HEK293T (cell line): Measurements from ENCODE around the gene GDF3.

Experiments
- CTCF ChIA-PET: fragments of 350-600 bp; formaldehyde crosslinking; extraction: SDS; loops from one replicate; lab custom pipeline; 2021; ENCODE audit warnings: antibody characterized with exemption, inconsistent platforms; lab: Yijun Ruan, JAX
- POLR2A ChIA-PET: fragments of 350-600 bp; formaldehyde crosslinking; extraction: SDS; loops from one replicate; lab custom pipeline; 2020; ENCODE audit warnings: antibody characterized with exemption, inconsistent platforms; lab: Yijun Ruan, JAX
- DNase-seq: peaks from one replicate; pipeline ENCODE4 v3.0.0; 2012; ENCODE audit warnings: mixed read lengths; ENCODE audit errors: extremely low spot score
- ARNT ChIP-seq: fragments of 450-650 bp; IDR thresholded peaks from 2 replicates; pipeline ENCODE4 v1.6.1; 2017; ENCODE audit warnings: mild to moderate bottlenecking
- BHLHE40 ChIP-seq: fragments of 450-650 bp; IDR thresholded peaks from 2 replicates; pipeline ENCODE4 v1.6.1; 2016; ENCODE audit warnings: mild to moderate bottlenecking, moderate library complexity, borderline replicate concordance
- CTBP1 ChIP-seq: fragments of 450-650 bp; IDR thresholded peaks from 2 replicates; pipeline ENCODE4 v1.6.1; 2016; ENCODE audit warnings: borderline replicate concordance
- ELF4 ChIP-seq: fragments of 450-650 bp; IDR thresholded peaks from 2 replicates; pipeline ENCODE4 v1.6.1; 2017; ENCODE audit warnings: antibody characterized with exemption
- FOXA1 ChIP-seq: fragments of 450-650 bp; IDR thresholded peaks from 2 replicates; pipeline ENCODE4 v1.6.1; 2016; ENCODE audit warnings: mild to moderate bottlenecking
- FOXK2 ChIP-seq: fragments of 450-650 bp; IDR thresholded peaks from 2 replicates; pipeline ENCODE4 v1.6.1; 2016; ENCODE audit warnings: mild to moderate bottlenecking
- FOXM1 ChIP-seq: fragments of 450-650 bp; IDR thresholded peaks from 2 replicates; pipeline ENCODE4 v1.6.1; 2017; ENCODE audit warnings: mild to moderate bottlenecking, borderline replicate concordance
- HDGF ChIP-seq: fragments of 450-650 bp; IDR thresholded peaks from 2 replicates; pipeline ENCODE4 v1.6.1; 2017; ENCODE audit warnings: antibody characterized with exemption, borderline replicate concordance
- L3MBTL2 ChIP-seq: fragments of 450-650 bp; conservative IDR thresholded peaks from 2 replicates; pipeline ENCODE4 v1.6.1; 2016; ENCODE audit warnings: mild to moderate bottlenecking
- LEF1 ChIP-seq: fragments of 450-650 bp; IDR thresholded peaks from 2 replicates; pipeline ENCODE4 v1.6.1; 2017; ENCODE audit warnings: mild to moderate bottlenecking, borderline replicate concordance
- NFRKB ChIP-seq: fragments of 450-650 bp; IDR thresholded peaks from 2 replicates; pipeline ENCODE4 v1.6.1; 2016; ENCODE audit warnings: mild to moderate bottlenecking, moderate library complexity
- SP1 ChIP-seq: fragments of 450-650 bp; IDR thresholded peaks from 2 replicates; pipeline ENCODE4 v1.6.1; 2017
- SUZ12 ChIP-seq: fragments of 450-650 bp; IDR thresholded peaks from 2 replicates; pipeline ENCODE4 v1.6.1; 2016; ENCODE audit warnings: mild to moderate bottlenecking
- TARDBP ChIP-seq: fragments of 450-650 bp; IDR thresholded peaks from 2 replicates; pipeline ENCODE4 v1.6.1; 2016
- ZNF384 ChIP-seq: fragments of 450-650 bp; IDR thresholded peaks from 2 replicates; pipeline ENCODE4 v1.6.1; 2016
- TF ChIP-seq, protein P1 (sequence below): fragments of 450-650 bp; IDR thresholded peaks from 2 replicates; pipeline ENCODE4 v1.6.1; 2016

GDF3 gene

DNA sequence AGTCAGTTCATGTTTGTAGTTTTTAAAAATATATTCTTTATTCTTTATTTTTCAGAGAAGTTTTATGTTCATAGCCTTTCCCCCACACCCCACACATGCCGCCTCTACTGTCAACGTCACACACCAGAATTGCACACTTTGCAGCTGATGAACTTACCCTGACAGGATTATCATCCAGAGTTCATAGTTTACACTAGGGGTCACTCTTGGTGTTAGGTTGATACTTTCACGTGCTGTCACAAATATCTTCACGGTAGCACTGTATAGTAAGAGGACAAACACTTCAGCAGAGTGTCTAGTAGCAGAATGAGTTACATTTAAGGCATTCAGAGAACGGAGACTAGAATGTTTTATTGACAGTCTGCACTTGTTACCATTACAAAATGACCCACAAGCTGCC is 20.8 kb upstream of the GDF3 start:
- ChIA-PET POLR2A (no interaction called here), CTCF (interaction anchor here (0.6 to 1.3 kb wide), 6 partner anchors 15 to 118 kb away, joined by 3 to 5 read pairs (median 3); no protein-coding TSS in a partner anchor)
- TF ChIP-seq TARDBP: no peak
- no peak for TF ChIP-seq FOXA1
- no peak for TF ChIP-seq BHLHE40
- TF ChIP-seq ELF4: no peak
- TF ChIP-seq HDGF: no peak
- TF ChIP-seq ZNF384: no peak
- no peak for TF ChIP-seq NFRKB
- TF ChIP-seq FOXM1: no peak
- TF ChIP-seq CTBP1: no peak
- TF ChIP-seq, protein P1, sequence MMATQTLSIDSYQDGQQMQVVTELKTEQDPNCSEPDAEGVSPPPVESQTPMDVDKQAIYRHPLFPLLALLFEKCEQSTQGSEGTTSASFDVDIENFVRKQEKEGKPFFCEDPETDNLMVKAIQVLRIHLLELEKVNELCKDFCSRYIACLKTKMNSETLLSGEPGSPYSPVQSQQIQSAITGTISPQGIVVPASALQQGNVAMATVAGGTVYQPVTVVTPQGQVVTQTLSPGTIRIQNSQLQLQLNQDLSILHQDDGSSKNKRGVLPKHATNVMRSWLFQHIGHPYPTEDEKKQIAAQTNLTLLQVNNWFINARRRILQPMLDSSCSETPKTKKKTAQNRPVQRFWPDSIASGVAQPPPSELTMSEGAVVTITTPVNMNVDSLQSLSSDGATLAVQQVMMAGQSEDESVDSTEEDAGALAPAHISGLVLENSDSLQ: no peak
- no peak for TF ChIP-seq FOXK2
- no peak for TF ChIP-seq LEF1
- TF ChIP-seq SP1: no peak
- TF ChIP-seq L3MBTL2: no peak
- no peak for TF ChIP-seq ARNT
- TF ChIP-seq SUZ12: no peak
- peak; percentile 14 for DNase-seq

GRCh38 chr12:7712841-7713442 is 17.4 kb upstream of the GDF3 start:
- ChIA-PET POLR2A (no interaction called here), CTCF (no interaction called here)
- no peak for DNase-seq
- no peak for TF ChIP-seq SUZ12
- TF ChIP-seq HDGF: no peak
- no peak for TF ChIP-seq NFRKB
- TF ChIP-seq FOXK2: no peak
- TF ChIP-seq FOXM1: no peak
- TF ChIP-seq CTBP1: no peak
- TF ChIP-seq, protein P1: no peak
- TF ChIP-seq ZNF384: no peak
- TF ChIP-seq SP1: no peak
- no peak for TF ChIP-seq ELF4
- no peak for TF ChIP-seq ARNT
- TF ChIP-seq TARDBP: no peak
- no peak for TF ChIP-seq LEF1
- TF ChIP-seq BHLHE40: no peak
- TF ChIP-seq FOXA1: no peak
- no peak for TF ChIP-seq L3MBTL2

- ChIA-PET CTCF (no interaction called here), POLR2A (no interaction called here)
- DNase-seq: no peak
- TF ChIP-seq BHLHE40 (no peak), FOXK2 (no peak), TARDBP (no peak), FOXA1 (no peak), CTBP1 (no peak), SP1 (no peak), FOXM1 (no peak)
Observed at GRCh38 chr12:7711133-7711532, 15.6 kb upstream of the GDF3 start, which contains the start of gene DPPA3. TSS of gene DPPA3 (plus strand) at chr12:7711433. CDS start at chr12:7711571, 138 bp downstream.

DNA sequence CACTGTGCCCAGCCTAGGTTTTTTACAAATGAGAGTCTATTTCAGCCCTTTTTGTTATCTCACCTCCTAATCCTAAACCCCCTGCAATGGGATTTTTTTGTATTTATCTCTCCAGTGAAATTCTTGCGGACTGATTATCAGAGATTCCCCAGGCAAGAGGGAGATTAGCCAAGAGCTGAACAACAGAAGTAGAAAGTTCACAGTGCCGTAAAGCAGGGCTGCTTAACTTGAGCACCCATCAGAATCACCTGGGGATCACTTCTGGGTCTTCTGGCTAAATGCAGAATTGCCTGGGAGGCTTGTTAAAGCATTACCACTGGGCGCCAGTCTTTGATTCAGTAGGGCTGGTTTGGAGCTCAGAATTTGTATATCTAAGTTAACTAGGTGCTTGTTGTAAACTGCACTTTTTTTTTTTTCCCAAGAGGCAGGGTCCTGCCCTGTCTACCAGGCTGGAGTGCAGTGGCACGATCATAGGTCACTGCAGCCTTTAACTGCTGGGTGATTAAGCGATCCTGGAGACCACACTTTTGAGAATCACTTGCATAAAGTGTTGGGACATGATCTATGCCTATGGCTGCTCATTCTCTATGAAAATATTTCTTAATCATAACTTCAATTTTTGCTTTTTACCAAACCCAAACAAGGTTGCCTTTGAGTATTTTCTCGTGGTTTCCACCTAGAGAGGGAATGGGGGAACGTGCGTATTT is 14.5 kb upstream of the GDF3 start:
- DNase-seq: no peak
- no peak for TF ChIP-seq FOXK2
- TF ChIP-seq NFRKB: no peak
- TF ChIP-seq ZNF384: no peak
- no peak for TF ChIP-seq FOXM1
- TF ChIP-seq BHLHE40: no peak
- TF ChIP-seq TARDBP: no peak
- TF ChIP-seq CTBP1: no peak
- ChIA-PET CTCF (interaction anchor here (0.6 kb wide), 1 partner anchor 529 kb away, joined by 6 read pairs; no protein-coding TSS in a partner anchor), POLR2A (no interaction called here)

DNA sequence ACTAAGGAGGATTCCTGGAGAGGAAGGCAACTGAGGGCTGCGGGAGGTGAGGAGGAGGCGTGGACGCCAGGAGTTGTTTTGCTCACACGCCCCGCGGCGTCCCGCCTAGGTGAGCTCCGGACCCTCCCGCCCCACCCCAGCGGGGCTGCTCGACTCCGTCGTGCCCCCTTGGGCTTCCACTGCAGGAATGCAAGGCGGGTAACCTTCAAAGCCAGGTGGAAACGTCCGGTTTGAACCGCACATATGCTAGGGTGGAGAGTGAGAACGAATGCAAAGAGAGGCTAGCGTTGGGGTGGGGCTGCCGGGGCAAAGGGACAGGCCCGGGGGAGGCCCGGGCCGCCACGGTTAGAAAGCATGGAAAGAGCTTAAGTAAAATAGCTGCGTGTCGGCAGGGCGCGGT is 10.3 kb upstream of the GDF3 start:
- no peak for TF ChIP-seq FOXA1
- no peak for TF ChIP-seq HDGF
- TF ChIP-seq LEF1: no peak
- no peak for TF ChIP-seq CTBP1
- TF ChIP-seq ELF4: no peak
- no peak for TF ChIP-seq BHLHE40
- TF ChIP-seq ARNT: no peak
- no peak for TF ChIP-seq FOXM1
- TF ChIP-seq L3MBTL2: no peak
- no peak for TF ChIP-seq SP1
- TF ChIP-seq, protein P1: no peak
- TF ChIP-seq NFRKB: no peak
- no peak for TF ChIP-seq ZNF384
- no peak for TF ChIP-seq SUZ12
- TF ChIP-seq FOXK2: no peak
- no peak for TF ChIP-seq TARDBP
- CTCF ChIA-PET: no interaction called here
- POLR2A ChIA-PET: no interaction called here
- no peak for DNase-seq

GRCh38 chr12:7695237-7695560 is 376 bp downstream of the GDF3 start:
- DNase-seq: no peak
- TF ChIP-seq, protein P1: no peak
- TF ChIP-seq SP1: no peak
- TF ChIP-seq CTBP1: no peak
- POLR2A ChIA-PET: no interaction called here
- CTCF ChIA-PET: no interaction called here
